SK-N-MC (cell line): Measurements from ENCODE around the gene TPRKB.
"Not testable (repeated sequence)": the region's sequence is repeated elsewhere in the genome, so short reads cannot be mapped to it uniquely, and the experiment has no call there.

Experiments used
- EZH2 ChIP-seq: fragments of 200-600 bp; sonication (generic); IDR thresholded peaks from one replicate; pipeline ENCODE4 v1.6.1; 2017; ENCODE audit warnings: antibody characterized with exemption
- FOXP2 ChIP-seq: optimal IDR thresholded peaks from 2 replicates; pipeline ENCODE3; 2011; ENCODE audit warnings: mild to moderate bottlenecking, moderate library complexity; ENCODE audit not compliant: insufficient read depth; ENCODE audit errors: extremely low read length, control extremely low read depth
- POLR2AphosphoS5 ChIP-seq: IDR thresholded peaks from 2 replicates; pipeline ENCODE4 v1.6.1; 2012; ENCODE audit warnings: mild to moderate bottlenecking, low read depth, low read length, borderline replicate concordance

- not testable (repeated sequence) for TF ChIP-seq EZH2, POLR2AphosphoS5, FOXP2
These were observed 19.4 kb downstream of the TPRKB start for GRCh38 chr2:73717695-73718094.
